H7 (cell line): Measurements from ENCODE around the gene PRKAR1B. TPM values are rescaled to one million over a fixed set of nuclear protein-coding genes. Genes with fewer than 3 reads are reported as not detected.

Source experiments
- DNase-seq: peaks from one replicate; pipeline ENCODE4 v3.0.0; 2012
- H3K27me3 ChIP-seq: 2 replicates; pipeline ENCODE4 v1.6.0; 2011; ENCODE audit warnings: mild to moderate bottlenecking, low read length; ENCODE audit not compliant: control insufficient read depth, insufficient read depth
- H3K36me3 ChIP-seq: replicated peaks from 2 replicates; pipeline ENCODE4 v1.5.1; 2011; ENCODE audit warnings: low read length; ENCODE audit not compliant: control insufficient read depth, insufficient read depth
- H3K4me3 ChIP-seq: 2 replicates; pipeline ENCODE4 v1.5.1; 2011; ENCODE audit warnings: low read depth, mild to moderate bottlenecking, control low read depth, low read length, moderate library complexity; ENCODE audit not compliant: insufficient read depth
- total RNA-seq: library from RNA; depleted of rRNA; stranded (reverse); fragments of >200 nt; shearing (Covaris generic); gene quantifications from 2 replicates; pipeline ENCODE4 v1.2.3, GENCODE V29; 2014

Gene PRKAR1B
- total RNA-seq, 1 experiment from 2014 or later, result 32.4 TPM

DNA sequence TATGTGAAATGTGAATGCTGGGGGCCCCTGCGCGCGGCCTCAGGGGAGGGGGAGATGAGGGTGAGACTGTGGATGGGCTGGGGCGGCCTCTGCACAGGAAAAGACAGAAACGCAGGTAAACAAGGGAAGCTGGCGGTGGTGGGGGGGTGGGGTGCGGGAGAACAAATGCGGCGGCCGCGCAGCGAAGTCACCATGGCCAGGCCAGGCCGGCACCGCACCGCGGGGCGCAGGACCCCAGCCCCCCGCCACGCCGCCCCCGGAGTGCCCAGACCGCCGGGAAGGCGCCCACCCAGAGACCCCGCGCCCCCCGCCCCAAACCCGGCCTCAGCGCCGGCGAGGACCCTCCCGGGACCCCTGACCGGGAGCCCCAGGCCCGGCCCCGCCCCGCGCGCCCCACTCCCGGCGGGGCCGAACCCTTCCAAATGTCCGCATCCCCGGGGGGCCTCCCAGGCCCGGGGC lies 15.1 kb downstream of the PRKAR1B start:
- peak; percentile 77 for DNase-seq
- H3K4me3 ChIP-seq, result peak overlapping the region; percentile 39
- no peaks in the 10 kb centered on the region for H3K27me3 ChIP-seq
- H3K36me3 ChIP-seq, result no peaks in the 10 kb centered on the region

DNA sequence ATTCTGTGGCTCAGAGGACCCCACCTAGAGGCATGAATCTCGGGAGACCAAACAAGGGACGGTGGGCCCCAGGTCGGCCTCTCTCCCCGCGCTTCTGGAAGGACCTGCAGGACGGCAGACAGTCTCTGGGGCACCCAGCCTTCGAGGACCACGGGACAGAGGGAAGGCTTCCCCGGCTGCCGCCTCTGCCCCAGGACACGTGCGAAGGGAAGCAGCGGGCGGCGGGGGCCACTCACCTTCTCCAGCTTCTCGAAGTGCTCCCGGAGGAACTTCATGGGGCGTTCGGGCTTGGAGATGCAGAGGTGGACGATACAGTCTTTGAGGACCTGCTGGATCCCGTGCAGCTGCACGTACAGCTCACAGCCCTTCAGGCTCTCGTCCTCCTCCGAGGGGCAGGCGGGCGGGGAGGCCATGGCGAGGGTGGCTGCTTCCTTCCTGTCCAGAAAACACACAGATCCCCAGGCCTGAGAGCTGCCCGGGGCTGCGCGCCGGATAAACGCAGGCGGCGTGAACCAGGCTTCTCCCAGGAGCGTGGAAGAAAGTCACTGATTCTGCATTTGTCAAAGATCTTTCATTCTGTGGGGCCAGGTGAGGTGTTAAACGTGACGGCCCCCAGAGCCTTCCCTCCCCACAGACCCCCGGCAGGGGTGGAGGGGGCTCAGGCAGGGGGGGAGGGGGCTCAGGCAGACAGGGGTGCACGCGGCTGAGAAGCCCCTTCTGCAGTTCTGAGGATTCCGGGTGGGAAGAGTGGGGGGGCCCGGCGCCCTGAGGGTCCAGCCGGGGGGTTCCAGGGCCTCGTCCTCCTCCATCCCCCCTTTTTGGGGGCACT lies 15.8 kb downstream of the PRKAR1B start:
- H3K4me3 ChIP-seq, result peak overlapping the region; percentile 39; the same call in 1 of the 2 replicates
- H3K36me3 ChIP-seq, result no peaks in the 10 kb centered on the region
- DNase-seq, result peak; percentile 57
- H3K27me3 ChIP-seq, result no peaks in the 10 kb centered on the region

DNA sequence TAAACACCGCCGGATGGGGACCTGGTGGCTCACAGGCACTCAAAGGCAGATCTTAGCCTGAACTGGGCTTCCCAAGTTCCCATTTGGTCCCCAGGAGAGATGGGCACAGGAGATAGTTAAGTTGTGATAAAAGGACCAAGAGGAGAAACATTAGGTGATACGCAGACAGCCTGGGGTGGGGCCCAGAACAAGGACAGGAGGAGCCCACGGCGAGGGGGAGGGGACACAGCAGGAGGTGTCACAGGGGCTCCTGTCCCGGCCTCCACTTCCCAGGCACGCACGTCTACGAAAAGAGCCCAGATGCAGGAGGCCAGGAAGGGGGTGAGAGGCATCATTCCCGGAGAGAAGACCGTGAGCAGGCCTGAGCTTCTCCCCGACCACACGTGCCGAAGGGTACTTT lies 16.9 kb downstream of the PRKAR1B start:
- H3K36me3 ChIP-seq, result no peaks in the 10 kb centered on the region
- DNase-seq, result no peak
- H3K27me3 ChIP-seq, result no peaks in the 10 kb centered on the region
- H3K4me3 ChIP-seq, result no peak overlapping the region

DNA sequence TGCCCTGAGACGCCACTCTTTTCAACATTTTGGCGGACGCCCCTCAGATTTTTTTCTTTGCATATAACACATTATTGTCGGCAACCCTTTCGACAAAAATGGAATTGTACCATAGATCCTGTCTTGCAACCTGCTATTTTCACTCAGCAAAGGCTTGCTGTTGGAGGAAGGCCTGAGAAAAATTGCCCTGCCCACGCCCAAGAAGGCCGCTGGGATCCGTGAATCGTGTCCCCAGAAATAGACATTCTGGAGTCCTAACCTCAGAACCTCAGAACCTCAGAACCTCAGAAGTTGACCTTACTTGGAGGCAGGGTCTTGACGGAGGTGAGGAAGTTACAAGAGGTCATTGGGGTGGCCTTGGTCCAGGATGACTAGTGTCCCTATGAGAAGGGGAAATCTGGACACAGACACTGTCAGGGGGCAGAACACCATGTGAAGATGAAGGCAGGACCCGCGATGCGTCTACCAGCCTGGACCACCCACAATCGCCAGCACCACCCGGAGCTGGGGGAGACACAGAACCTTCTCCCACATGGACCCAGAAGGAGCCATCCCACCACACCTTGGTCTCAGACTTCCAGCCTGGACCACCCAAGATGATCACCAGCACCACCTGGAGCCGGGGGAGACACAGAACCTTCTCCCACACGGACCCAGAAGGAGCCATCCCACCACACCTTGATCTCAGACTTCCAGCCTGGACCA lies 19.6 kb downstream of the PRKAR1B start:
- no peaks in the 10 kb centered on the region for H3K27me3 ChIP-seq
- H3K4me3 ChIP-seq, result no peak overlapping the region
- H3K36me3 ChIP-seq, result no peaks in the 10 kb centered on the region
- no peak for DNase-seq

DNA sequence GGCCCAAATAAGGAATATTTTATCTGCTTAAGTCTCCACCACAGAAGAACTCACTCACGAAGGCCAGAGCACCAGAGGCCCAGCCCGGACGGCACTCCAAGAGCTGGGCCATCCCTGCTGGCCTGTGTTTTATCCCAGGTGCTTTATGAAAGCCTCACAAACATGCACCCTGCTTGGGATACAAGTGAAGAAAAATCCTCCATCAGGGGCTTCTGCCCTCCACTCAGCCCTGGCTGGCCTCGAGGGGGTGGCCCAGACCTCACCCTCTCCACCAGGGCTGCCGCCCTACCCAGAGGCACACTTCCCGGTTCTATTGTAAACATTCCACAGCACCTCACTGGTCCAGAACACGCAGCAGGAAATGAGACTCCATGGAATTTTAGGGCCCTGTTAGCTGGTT lies 20.4 kb downstream of the PRKAR1B start:
- H3K36me3 ChIP-seq, result no peaks in the 10 kb centered on the region
- no peak for DNase-seq
- H3K27me3 ChIP-seq, result no peaks in the 10 kb centered on the region
- no peak overlapping the region for H3K4me3 ChIP-seq

DNA sequence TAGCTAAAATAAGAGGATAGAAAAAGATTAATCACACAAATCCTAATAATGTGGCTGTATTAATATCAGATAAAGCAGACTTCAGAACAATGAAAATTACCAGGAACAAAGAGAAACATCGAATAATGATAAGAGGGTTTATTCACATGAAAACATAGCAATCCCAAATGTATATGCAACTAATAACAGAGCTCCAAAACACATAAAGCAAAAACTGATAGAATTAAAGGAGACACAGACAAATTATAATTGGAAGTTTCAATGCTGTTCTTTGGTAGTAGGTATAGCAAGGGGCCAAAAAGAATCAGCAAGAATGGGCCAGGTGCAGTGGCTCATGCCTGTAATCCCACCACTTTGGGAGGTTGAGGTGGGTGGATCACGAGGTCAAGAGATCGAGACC lies 24.0 kb downstream of the PRKAR1B start:
- H3K36me3 ChIP-seq, result no peaks in the 10 kb centered on the region
- no peak overlapping the region for H3K4me3 ChIP-seq
- no peaks in the 10 kb centered on the region for H3K27me3 ChIP-seq
- no peak for DNase-seq

DNA sequence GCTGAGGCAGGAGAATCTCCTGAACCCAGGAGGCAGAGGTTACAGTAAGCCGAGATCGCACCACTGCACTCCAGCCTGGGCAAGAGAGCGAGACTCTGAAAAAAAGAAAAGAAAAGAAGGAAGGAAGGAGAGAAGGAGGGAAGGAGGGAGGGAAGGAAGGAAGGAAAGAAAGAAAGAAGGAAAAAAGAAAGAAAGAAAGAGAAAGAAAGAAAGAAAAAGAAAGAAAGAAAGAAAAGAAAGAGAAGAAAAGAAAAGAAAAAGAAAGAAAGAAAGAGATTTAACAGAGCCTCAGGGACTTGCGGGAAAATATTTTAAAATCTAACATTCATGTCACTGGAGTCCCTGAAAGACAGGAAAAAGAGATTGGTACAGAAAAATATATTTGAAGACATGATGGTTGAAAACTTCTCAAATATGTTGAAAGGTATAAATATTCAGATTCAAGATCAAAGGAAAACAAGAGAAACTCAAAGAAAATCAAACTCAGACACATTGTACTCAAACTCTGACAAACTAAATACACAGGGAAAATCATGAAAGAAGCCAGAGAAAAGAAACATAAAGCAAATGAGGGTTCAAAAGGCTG lies 25.9 kb downstream of the PRKAR1B start:
- Histone ChIP-seq H3K36me3 (no peaks in the 10 kb centered on the region), H3K4me3 (no peak overlapping the region), H3K27me3 (no peaks in the 10 kb centered on the region)
- no peak for DNase-seq

DNA sequence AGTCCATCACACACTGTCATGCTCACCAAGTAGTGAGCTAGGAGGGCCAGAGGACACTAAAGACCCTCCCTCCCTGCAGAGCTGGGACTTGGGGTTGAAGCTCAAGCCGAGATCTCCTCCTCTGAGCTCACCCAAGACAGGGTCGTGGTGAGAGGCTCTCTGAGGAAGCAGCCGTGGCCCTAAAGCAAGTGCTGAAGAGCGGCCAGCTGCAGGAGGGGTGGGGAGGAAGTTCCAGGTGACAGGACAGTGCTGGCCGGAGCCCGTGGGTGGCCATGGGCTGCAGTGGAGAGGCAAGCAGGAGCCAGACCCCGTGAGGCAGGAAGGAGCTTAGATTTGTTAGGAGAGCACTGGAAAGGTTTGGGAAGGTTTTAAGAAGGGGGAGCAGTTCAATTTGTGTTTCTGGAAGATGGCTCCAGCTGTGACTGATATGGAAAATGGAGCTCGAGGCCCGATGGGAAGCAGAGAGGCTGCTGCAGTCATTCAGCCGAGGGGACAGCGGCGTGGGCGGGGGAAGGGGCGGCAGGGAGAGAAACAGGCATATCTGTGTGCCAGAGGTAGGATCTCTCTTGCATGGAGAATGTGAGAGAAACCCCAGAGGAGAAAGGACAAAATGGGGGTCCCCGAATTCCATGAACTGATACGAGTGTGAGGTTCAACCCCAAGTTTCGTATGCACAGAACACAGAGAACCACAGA lies 27.5 kb downstream of the PRKAR1B start:
- Histone ChIP-seq H3K27me3 (no peaks in the 10 kb centered on the region), H3K4me3 (no peak overlapping the region), H3K36me3 (no peaks in the 10 kb centered on the region)
- DNase-seq, result no peak

DNA sequence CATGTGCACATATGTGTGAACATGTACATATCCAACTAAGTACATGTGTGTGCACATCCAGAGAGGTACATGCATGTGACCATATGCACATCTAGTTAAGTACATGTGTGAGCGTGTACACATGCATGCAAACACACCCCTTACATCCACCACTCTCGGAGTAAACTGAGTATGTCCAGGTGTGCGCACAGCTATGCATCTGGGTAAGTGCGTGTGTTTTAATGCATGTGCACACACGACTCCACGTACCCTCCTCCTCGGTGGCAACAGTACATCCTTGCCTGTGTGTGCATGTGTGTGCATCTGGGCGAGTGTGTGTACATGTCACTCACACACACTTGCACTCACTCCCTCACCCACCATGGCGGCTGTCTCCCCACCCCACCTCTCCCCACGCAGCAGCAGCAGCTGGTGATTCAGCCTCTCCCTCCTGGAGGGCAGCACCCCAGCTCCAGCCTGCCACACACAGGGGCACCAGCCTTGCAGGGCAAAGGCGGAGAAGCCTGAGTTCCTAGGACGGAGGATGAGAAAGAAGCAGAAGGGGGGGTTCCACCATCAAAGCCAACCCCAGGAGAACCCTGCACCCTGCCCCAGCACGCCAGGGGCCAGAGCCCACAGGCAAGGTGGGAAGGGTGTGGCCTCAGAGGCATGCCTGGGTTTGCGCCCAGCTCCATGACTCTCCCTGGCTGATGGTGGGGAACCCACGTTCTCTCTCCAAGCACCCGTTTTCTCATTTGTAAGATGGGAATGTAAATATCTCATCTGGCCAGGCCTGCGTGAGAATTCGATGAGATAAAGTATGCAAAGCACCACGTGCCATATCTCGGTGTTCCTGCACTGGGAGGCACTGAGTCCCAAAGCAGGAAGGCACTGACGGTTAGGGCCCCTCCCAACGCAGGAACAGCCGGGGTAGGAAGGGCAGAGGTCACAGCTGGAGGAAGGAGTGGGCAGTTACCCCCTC lies 28.3 kb downstream of the PRKAR1B start:
- no peaks in the 10 kb centered on the region for H3K36me3 ChIP-seq
- H3K27me3 ChIP-seq, result no peaks in the 10 kb centered on the region
- no peak for DNase-seq
- no peak overlapping the region for H3K4me3 ChIP-seq

DNA sequence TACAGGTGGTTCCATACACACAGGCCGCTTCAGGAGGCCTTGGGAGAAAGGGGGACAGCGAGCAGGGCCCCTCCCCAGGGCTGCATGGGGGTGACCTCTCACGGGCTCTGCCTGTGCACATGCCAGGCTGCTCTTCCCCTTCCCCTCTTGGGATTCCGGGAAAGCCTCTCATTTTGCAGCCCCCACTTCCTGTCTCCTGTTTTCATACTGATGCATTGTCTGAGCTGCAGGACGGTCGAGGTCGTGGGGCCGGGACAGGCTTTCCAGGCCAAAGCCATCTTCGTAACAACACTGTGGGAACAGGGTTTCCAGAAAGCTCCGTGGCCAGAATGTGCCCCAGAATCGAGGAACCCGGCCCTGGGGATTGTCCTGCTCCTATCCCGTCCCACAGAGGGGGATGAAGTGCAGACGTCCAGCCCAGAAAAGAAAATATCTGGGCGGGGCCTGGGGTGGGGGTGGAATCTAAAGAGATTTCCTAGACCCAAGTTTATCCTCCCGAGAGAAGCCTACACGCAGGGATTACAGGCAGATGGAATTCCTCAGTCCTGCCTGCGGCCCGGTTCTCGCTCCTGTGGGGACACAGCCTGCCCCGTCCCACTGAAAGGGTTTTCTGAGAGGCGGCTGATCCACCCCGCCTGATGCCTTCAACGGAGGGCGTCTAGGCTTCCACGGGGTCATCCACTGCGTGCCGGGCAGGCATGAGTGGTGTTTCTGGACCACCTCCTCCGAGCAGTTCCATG lies 30.1 kb downstream of the PRKAR1B start:
- no peaks in the 10 kb centered on the region for H3K27me3 ChIP-seq
- H3K36me3 ChIP-seq, result no peaks in the 10 kb centered on the region; the same call in 1 of the 2 replicates
- DNase-seq, result no peak
- no peak overlapping the region for H3K4me3 ChIP-seq

DNA sequence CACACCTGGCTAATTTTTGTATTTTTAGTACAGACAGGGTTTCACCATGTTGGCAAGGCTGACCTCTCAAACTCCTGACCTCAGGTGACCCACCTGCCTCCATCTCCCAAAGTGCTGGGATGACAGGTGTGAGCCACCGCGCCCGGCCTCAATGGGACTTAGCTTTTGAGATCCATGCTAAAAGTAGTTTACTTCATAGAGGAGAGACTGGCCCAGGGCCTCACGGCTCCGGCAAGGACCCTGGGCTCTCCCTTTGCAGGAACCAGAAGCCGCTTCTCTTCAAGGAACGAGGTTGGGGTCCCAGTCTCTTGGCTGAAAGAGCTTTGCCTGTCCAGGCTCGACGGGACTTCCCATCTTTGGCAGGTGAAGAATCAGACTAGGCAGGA lies 30.7 kb downstream of the PRKAR1B start:
- Histone ChIP-seq H3K27me3 (no peaks in the 10 kb centered on the region), H3K36me3 (no peaks in the 10 kb centered on the region; the same call in 1 of the 2 replicates), H3K4me3 (no peak overlapping the region)
- no peak for DNase-seq

DNA sequence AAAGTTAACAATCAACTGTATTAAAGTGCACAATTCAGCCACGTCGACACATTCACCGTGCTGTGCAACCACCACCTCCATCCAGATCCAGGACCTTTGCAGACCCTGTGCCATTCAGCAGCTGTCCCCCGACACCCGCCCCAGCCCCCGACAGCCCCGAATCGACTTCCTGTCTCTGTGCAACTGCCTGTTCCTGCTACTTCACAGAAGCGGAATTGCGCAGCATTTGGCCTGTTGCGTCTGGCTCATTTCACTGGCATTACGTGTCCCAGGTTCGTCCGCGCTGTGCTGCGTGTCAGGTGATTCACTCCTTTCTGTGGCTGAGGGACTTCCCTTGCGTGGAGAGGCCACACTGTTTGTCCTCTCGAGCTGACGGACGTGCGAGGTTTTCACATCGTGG lies 33.8 kb downstream of the PRKAR1B start:
- no peak overlapping the region for H3K4me3 ChIP-seq
- no peaks in the 10 kb centered on the region for H3K27me3 ChIP-seq
- no peak for DNase-seq
- no peaks in the 10 kb centered on the region; the same call in 1 of the 2 replicates for H3K36me3 ChIP-seq

DNA sequence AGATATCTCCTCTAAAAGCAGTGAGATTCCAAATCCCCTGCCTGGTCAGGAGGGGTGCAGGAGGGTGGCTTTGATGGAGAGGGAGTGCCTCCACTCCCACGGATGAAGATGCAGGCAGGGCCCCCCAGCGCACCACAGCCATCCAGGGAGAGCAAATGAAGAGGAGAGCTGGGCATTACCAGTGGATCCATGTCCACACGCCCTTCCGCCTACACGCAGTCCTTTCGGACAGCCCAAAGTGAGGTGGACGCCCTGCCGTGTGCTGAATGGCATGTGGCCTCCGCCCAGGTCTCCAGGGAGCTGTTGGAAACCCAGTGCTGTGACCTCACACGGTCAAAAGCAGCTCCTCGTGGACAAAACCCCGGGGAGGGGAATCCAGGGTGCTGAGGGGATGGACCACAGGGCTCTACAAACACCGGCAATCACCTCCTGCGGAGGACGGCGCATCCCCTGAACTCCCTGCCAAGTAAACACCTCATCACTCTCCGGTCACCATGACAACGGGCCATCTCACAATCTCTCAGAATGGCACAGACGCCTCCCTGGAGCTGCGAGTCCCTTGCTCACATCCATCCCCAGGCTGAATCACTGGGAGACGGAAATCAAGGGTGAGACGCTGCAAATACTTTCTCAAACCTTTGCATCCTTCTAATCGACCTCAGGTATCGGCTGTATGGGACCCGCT lies 35.6 kb downstream of the PRKAR1B start:
- Histone ChIP-seq H3K27me3 (no peaks in the 10 kb centered on the region), H3K4me3 (no peak overlapping the region), H3K36me3 (no peaks in the 10 kb centered on the region; the same call in 1 of the 2 replicates)
- DNase-seq, result peak; percentile 34
